Heart left ventricle (tissue), 16 donors: ENCODE measurements around the gene NTMT2. TPM values are rescaled to one million over a fixed set of nuclear protein-coding genes. Genes with fewer than 3 reads are reported as not detected.
A peak's percentile ranks its signal among the peaks of the same experiment; 100 is the strongest.

Source experiments
- ATAC-seq, 4 donors: fragments of 200-7000 bp; cut with Tn5 transposase; one replicate each; pipeline ENCODE4 v1.9.1; 2020 to 2022; ENCODE audit warnings: moderate library complexity in 4 of 4, mild to moderate bottlenecking in 3 of 4, moderate number of reproducible peaks in 1 of 4
- DNase-seq, 5 donors: peaks; one replicate each; pipeline ENCODE4 v3.0.0-alpha.2; 2020
- H3K27ac ChIP-seq, 12 donors: fragments of 200-600 bp; sonication (generic) in 4 of 12; one replicate each; pipeline versions ENCODE4 v1.5.0 to v1.8.0; 2016 to 2022; ENCODE audit warnings: mild to moderate bottlenecking in 2 of 12
- H3K27me3 ChIP-seq, 9 donors: fragments of 200-600 bp; sonication (generic) in 2 of 9; one replicate each; pipeline versions ENCODE4 v1.5.1 to v1.8.0; 2016 to 2022; ENCODE audit warnings: mild to moderate bottlenecking in 3 of 9
- H3K36me3 ChIP-seq, 9 donors: fragments of 200-600 bp; sonication (generic) in 2 of 9; one replicate each; pipeline versions ENCODE4 v1.5.0 to v1.8.0; 2018 to 2022; ENCODE audit warnings: mild to moderate bottlenecking in 2 of 9
- H3K4me1 ChIP-seq, 12 donors: fragments of 200-600 bp; sonication (generic) in 4 of 12; one replicate each; pipeline versions ENCODE4 v1.5.0 to v1.8.0; 2016 to 2022; ENCODE audit warnings: mild to moderate bottlenecking in 3 of 12
- H3K4me3 ChIP-seq, 12 donors: fragments of 200-600 bp; sonication (generic) in 4 of 12; one replicate each; pipeline versions ENCODE4 v1.5.0 to v1.8.0; 2017 to 2022; ENCODE audit warnings: mild to moderate bottlenecking in 9 of 12, moderate library complexity in 4 of 12
- H3K9me3 ChIP-seq, 12 donors: fragments of 200-600 bp; sonication (generic) in 4 of 12; one replicate each; pipeline versions ENCODE4 v1.5.0 to v1.8.0; 2016 to 2022; ENCODE audit warnings: mild to moderate bottlenecking in 1 of 12
- POLR2A ChIP-seq, 2 donors: fragments of 450-650 bp; IDR thresholded peaks; one replicate each; pipeline ENCODE4 v1.6.1; 2017; ENCODE audit warnings: antibody characterized with exemption in 2 of 2, mild to moderate bottlenecking in 2 of 2, moderate library complexity in 2 of 2
- WGBS, 4 donors: extraction: QIAGEN DNeasy Blood & Tissue Kit in 2 of 4; methylation state at CpG; one replicate each; pipeline versions ENCODE4 v1.1.5 to v1.1.7; 2013 to 2018; 5-methylcytosine and 5-hydroxymethylcytosine counted together
- intact Hi-C, 10 donors: fragments of 100-400 bp; cut with DNase I; formaldehyde crosslinking; loops; one replicate each; pipeline versions ENCODE4 v1.11.1 to v1.14.2; 2022
- polyA plus RNA-seq, 2 donors: library from polyadenylated mRNA; stranded (reverse); fragments of 200-250 nt; gene quantifications; one replicate each; pipeline ENCODE4 v1.2.3, GENCODE V29; 2013
- total RNA-seq, 9 donors: library from RNA; depleted of rRNA in 2 of 9; stranded (reverse); fragments of >200 nt in 2 of 9; fragmentation: NEBNext Ultra II Directional in 3 of 9; extraction: Animal tissue kit (Norgen Biotek cat#: 25700) in 3 of 9; gene quantifications; one replicate each; pipeline versions ENCODE4 v1.1.0 to v1.2.4, GENCODE V29; 2016 to 2023
- TF ChIP-seq, protein P1 (sequence below), 12 donors: fragments of 200-600 bp; sonication (generic) in 4 of 12; IDR thresholded peaks; one replicate each; pipeline versions ENCODE4 v1.5.0 to v1.8.0; 2018 to 2022; ENCODE audit warnings: antibody characterized with exemption in 12 of 12, mild to moderate bottlenecking in 5 of 12
- donor health status: ischemic (EF 13 %, LVEDD 7.1; RV severe dilation, severe dysfunction).
- donor health status: healthy with polysubstance abuse.
- donor health status: DM: no; HTN: yes; CAD: no.
- donor health status: DM: no; HTN: no; CAD: no.
- donor health status: ischemic (EF 25% LVEDD 6.9; RV normal size, moderate dysfunction).
- donor health status: ischemic (EF 25% LVEDD 5.7; RV mildly dilated, moderate dysfunction).
- donor health status: healthy.
- donor health status: DM: yes; HTN: yes; CAD: no.
- donor health status: ischemic (EF 35%, LVEDD 5.7; RV mildly dilated, moderate dysfunction).
- donor health status: nonischemic (EF 11% LVEDD 7.7; RV severe dilation, severe dysfunction).
- donor health status: DM: yes; HTN: yes; CAD: no.
- donor health status: PGD.
- donor health status: ischemic (EF 29% LVEDD 5.4; RV normal size, mild dysfunction).
- donor health status: nonischemic (EF 23%, LVEDD 6.1; RV moderate dilation, normal function).

The NTMT2 gene
- total and polyA plus RNA-seq, 11 donors, result 0.33 to 3.6 (median 1.8) TPM

DNA sequence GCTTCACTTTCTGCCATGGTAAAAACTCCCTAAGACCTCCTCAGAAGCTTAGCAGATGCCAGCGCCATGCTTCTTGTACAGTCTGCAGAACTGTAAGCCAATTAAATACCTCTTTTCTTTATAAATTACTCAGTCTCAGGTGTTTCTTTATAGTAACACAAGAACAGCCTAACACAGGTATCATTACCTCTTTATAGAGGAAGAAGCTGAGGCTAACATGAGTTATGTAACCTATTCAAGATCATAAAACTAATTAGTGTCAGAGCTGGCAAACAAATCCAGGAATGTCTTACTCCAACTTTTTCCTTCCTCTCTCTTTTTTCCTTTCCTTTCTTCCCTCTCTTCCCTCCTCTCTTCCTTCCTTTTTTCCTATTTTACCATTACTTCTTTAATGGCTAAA is 9.3 kb downstream of the NTMT2 start:
- no peaks in the 10 kb centered on the region for H3K27me3 ChIP-seq
- TF ChIP-seq, protein P1, sequence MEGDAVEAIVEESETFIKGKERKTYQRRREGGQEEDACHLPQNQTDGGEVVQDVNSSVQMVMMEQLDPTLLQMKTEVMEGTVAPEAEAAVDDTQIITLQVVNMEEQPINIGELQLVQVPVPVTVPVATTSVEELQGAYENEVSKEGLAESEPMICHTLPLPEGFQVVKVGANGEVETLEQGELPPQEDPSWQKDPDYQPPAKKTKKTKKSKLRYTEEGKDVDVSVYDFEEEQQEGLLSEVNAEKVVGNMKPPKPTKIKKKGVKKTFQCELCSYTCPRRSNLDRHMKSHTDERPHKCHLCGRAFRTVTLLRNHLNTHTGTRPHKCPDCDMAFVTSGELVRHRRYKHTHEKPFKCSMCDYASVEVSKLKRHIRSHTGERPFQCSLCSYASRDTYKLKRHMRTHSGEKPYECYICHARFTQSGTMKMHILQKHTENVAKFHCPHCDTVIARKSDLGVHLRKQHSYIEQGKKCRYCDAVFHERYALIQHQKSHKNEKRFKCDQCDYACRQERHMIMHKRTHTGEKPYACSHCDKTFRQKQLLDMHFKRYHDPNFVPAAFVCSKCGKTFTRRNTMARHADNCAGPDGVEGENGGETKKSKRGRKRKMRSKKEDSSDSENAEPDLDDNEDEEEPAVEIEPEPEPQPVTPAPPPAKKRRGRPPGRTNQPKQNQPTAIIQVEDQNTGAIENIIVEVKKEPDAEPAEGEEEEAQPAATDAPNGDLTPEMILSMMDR (IDR thresholded peaks at IDR 0.05), result no peak
- TF ChIP-seq POLR2A (IDR thresholded peaks at IDR 0.05), result no peak
- 88 to 98% (median 91%) methylated on average over 1 of the region's 1 CpG for WGBS, 4 donors
- no peak overlapping the region for H3K27ac ChIP-seq
- no peak for ATAC-seq
- peaks cover 0 to 30% (median 6%) of the 10 kb centered on the region in 12 donors for H3K9me3 ChIP-seq
- intact Hi-C loops, result no loop called here
- peaks cover 0 to 4% (median 0%) of the 10 kb centered on the region in 12 donors for H3K4me1 ChIP-seq
- H3K36me3 ChIP-seq, result no peaks in the 10 kb centered on the region
- DNase-seq, result no peak
- no peak overlapping the region for H3K4me3 ChIP-seq

DNA sequence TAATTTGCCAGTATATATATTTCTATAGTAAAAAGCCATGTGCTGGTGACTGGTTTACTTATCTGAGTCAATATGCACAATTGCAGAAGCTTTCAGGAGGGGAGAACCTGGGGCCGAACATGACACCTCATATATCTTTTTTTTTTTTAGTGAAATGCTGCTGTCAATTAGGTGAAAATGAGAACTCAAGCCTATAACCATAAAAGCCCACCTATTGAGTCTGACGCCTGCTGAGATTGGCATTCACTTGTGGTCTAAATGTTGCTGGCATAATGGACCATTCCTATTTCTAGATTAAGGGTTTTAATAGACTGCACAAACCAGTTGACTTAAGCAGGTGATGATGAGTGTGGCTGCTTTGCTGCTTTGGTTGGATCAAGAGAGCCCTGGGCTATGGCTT is 10.8 kb downstream of the NTMT2 start:
- Histone ChIP-seq H3K27me3 (no peaks in the 10 kb centered on the region), H3K9me3 (peaks cover 0 to 30% (median 6%) of the 10 kb centered on the region in 12 donors), H3K36me3 (no peaks in the 10 kb centered on the region), H3K27ac (no peak overlapping the region), H3K4me1 (no peaks in the 10 kb centered on the region), H3K4me3 (no peak overlapping the region)
- TF ChIP-seq, protein P1 (IDR thresholded peaks at IDR 0.05), result no peak
- TF ChIP-seq POLR2A (IDR thresholded peaks at IDR 0.05), result no peak
- WGBS, 4 donors, result 74 to 88% (median 83%) methylated on average over 2 of the region's 2 CpGs
- DNase-seq, result no peak
- no peak for ATAC-seq
- intact Hi-C loops, result no loop called here

DNA sequence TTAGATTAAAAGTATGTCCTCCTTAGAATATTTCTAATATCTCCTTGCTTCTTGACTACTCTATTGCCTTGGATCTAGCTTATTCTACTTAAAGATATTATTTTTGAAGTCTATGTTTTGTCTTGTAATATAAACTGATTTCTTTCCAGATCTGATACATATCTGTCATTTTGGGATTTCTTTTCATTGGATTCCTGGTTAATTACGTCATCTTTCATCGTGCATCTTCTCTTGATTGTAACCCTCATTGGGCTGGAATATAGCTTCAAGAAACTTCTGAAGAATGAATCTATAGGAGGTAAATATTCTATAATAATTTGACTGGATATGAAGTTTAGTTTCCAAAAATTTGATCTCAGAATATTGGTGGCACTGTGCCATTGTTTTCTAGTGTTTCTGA is 12.1 kb downstream of the NTMT2 start:
- TF ChIP-seq, protein P1 (IDR thresholded peaks at IDR 0.05), result no peak
- no peak for TF ChIP-seq POLR2A (IDR thresholded peaks at IDR 0.05)
- H3K27ac ChIP-seq, result no peak overlapping the region
- no peak overlapping the region for H3K4me3 ChIP-seq
- H3K9me3 ChIP-seq, result peaks cover 0 to 28% (median 6%) of the 10 kb centered on the region in 12 donors
- intact Hi-C loops, result no loop called here
- DNase-seq, result no peak
- no peaks in the 10 kb centered on the region for H3K36me3 ChIP-seq
- 77 to 88% (median 83%) methylated on average over 2 of the region's 2 CpGs for WGBS, 4 donors
- H3K4me1 ChIP-seq, result peaks cover 0 to 10% (median 4%) of the 10 kb centered on the region in 12 donors
- ATAC-seq, result no peak
- H3K27me3 ChIP-seq, result no peaks in the 10 kb centered on the region

DNA sequence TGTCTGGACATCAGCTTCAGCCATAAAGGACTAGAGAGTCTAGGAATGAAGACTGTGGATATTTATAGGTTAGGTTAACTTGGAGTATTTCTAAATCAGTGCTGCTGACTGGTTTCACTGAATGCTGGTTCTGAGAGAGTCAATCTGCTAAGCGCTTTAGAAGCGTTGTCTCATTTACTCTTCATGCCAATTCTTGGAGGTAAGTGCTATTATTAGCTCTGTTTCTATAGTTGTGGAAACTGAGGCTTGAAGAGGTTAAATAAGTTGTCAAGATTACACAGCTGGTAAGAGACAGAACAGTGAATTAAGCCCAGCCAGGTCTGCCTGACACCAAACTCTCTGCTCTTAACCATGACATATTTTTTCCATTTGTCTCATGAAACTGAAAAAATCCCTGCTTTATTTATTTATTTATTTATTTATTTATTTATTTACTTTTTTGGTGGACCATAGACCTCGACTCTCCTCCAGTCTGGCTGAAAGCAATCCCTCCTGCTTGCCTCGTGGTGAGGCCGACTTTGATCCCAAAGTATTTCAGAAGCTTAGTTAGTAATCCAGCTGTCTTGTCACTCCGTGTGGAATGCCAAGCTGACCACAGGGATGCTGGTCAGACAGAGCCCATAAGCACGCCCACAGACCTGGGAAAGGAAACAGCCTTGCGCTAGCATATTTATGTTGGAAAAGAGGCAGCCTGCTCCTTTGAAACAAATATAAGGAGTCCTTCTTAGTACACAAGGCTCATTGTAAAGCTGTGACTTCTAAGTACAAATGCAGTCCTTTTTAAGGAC is 16.9 kb downstream of the NTMT2 start:
- Histone ChIP-seq H3K4me1 (peaks cover 0 to 21% (median 8%) of the 10 kb centered on the region in 12 donors), H3K27ac (peak overlapping the region; percentile 15 to 78 (median 48)), H3K4me3 (no peak overlapping the region), H3K9me3 (peaks cover 0 to 13% (median 0%) of the 10 kb centered on the region in 12 donors), H3K36me3 (no peaks in the 10 kb centered on the region), H3K27me3 (no peaks in the 10 kb centered on the region)
- peak in 4 of 5 donors; percentile 35 to 60 (median 42) for DNase-seq
- 28 to 36% (median 31%) methylated on average over 8 of the region's 8 CpGs for WGBS, 4 donors
- TF ChIP-seq, protein P1 (IDR thresholded peaks at IDR 0.05), result no peak
- TF ChIP-seq POLR2A (IDR thresholded peaks at IDR 0.05), result no peak
- peak; percentile 76 to 92 (median 86) for ATAC-seq
- intact Hi-C loops, result no loop called here
